Measurements from ENCODE around the gene GATA5. TPM values are rescaled to one million over a fixed set of nuclear protein-coding genes. Genes with fewer than 3 reads are reported as not detected.

The GATA5 gene
- total RNA-seq, 3 donors from 2014 or later = 0.73 TPM; not detected in 2

GRCh38 chr20:62473717-62474603, 1.8 kb downstream of the GATA5 start:
- DNase-seq (ENCODE audit: low spot score in 2 of 2) = no peak
- no peaks in the 10 kb centered on the region for H3K9me3 ChIP-seq
- intact Hi-C loops (cut with DNase I; ENCODE audit: low total_unique reads) = loop anchor here (5.0 kb wide), 1 partner anchor 187 kb away; no protein-coding TSS in a partner anchor
- H3K27me3 ChIP-seq = peaks cover 10 to 86% of the 10 kb centered on the region in 2 donors
- no peak overlapping the region for H3K4me3 ChIP-seq
- H3K4me1 ChIP-seq = peaks cover 7 to 10% of the 10 kb centered on the region in 2 donors
- no peaks in the 10 kb centered on the region for H3K36me3 ChIP-seq
- H3K27ac ChIP-seq = no peak overlapping the region
- TF ChIP-seq POLR2A (IDR thresholded peaks at IDR 0.05) (no peak), CTCF (IDR thresholded peaks at IDR 0.05) (no peak), POLR2AphosphoS5 (IDR thresholded peaks at IDR 0.05) (no peak)

GRCh38 chr20:62472941-62473585, 2.7 kb downstream of the GATA5 start:
- Histone ChIP-seq H3K9me3 (no peaks in the 10 kb centered on the region), H3K36me3 (no peaks in the 10 kb centered on the region), H3K4me3 (no peak overlapping the region), H3K27ac (no peak overlapping the region), H3K27me3 (peaks cover 10 to 87% of the 10 kb centered on the region in 2 donors), H3K4me1 (peaks cover 7 to 10% of the 10 kb centered on the region in 2 donors)
- intact Hi-C loops (cut with DNase I; ENCODE audit: low total_unique reads) = loop anchor here (5.0 kb wide), 1 partner anchor 186 kb away; no protein-coding TSS in a partner anchor
- TF ChIP-seq POLR2A (IDR thresholded peaks at IDR 0.05) (no peak), CTCF (IDR thresholded peaks at IDR 0.05) (no peak), POLR2AphosphoS5 (IDR thresholded peaks at IDR 0.05) (no peak)
- DNase-seq (ENCODE audit: low spot score in 2 of 2) = no peak

- H3K27me3 ChIP-seq = peaks cover 10 to 87% of the 10 kb centered on the region in 2 donors
- no peak overlapping the region for H3K4me3 ChIP-seq
- no peak overlapping the region for H3K27ac ChIP-seq
- intact Hi-C loops (cut with DNase I; ENCODE audit: low total_unique reads) = loop anchor here (5.0 kb wide), 1 partner anchor 185 kb away; no protein-coding TSS in a partner anchor
- no peaks in the 10 kb centered on the region for H3K9me3 ChIP-seq
- H3K4me1 ChIP-seq = peaks cover 7 to 10% of the 10 kb centered on the region in 2 donors
- H3K36me3 ChIP-seq = no peaks in the 10 kb centered on the region
- no peak for TF ChIP-seq POLR2AphosphoS5 (IDR thresholded peaks at IDR 0.05)
- TF ChIP-seq POLR2A (IDR thresholded peaks at IDR 0.05) = no peak
- no peak for DNase-seq (ENCODE audit: low spot score in 2 of 2)
Measured at GRCh38 chr20:62472138-62472940, 3.5 kb downstream of the GATA5 start.

- Histone ChIP-seq H3K9me3 (no peaks in the 10 kb centered on the region), H3K36me3 (no peaks in the 10 kb centered on the region), H3K27me3 (peaks cover 10 to 93% of the 10 kb centered on the region in 2 donors), H3K27ac (no peak overlapping the region), H3K4me3 (no peak overlapping the region), H3K4me1 (peaks cover 0 to 1% of the 10 kb centered on the region in 2 donors)
- intact Hi-C loops (cut with DNase I; ENCODE audit: low total_unique reads) = loop anchor here (5.0 kb wide), 1 partner anchor 183 kb away; no protein-coding TSS in a partner anchor
- TF ChIP-seq POLR2AphosphoS5 (IDR thresholded peaks at IDR 0.05) (no peak), POLR2A (IDR thresholded peaks at IDR 0.05) (no peak), CTCF (IDR thresholded peaks at IDR 0.05) (no peak)
- DNase-seq (ENCODE audit: low spot score in 2 of 2) = no peak
Measured at GRCh38 chr20:62470459-62470858, 5.3 kb downstream of the GATA5 start.

GRCh38 chr20:62470001-62470400, 5.8 kb downstream of the GATA5 start:
- TF ChIP-seq CTCF (IDR thresholded peaks at IDR 0.05) (no peak), POLR2A (IDR thresholded peaks at IDR 0.05) (no peak), POLR2AphosphoS5 (IDR thresholded peaks at IDR 0.05) (no peak)
- Histone ChIP-seq H3K27me3 (peaks cover 9 to 93% of the 10 kb centered on the region in 2 donors), H3K27ac (no peak overlapping the region)

More at GRCh38 chr20:62470001-62470400, 5.8 kb downstream of the GATA5 start:
- no peak overlapping the region for H3K4me3 ChIP-seq
- H3K9me3 ChIP-seq = no peaks in the 10 kb centered on the region
- intact Hi-C loops (cut with DNase I; ENCODE audit: low total_unique reads) = loop anchor here (5.0 kb wide), 1 partner anchor 183 kb away; no protein-coding TSS in a partner anchor
- H3K4me1 ChIP-seq = no peaks in the 10 kb centered on the region
- no peak for DNase-seq (ENCODE audit: low spot score in 2 of 2)
- H3K36me3 ChIP-seq = no peaks in the 10 kb centered on the region
